Mucosa of stomach (tissue), 1 donor: ENCODE measurements around the gene MAML3.

Experiments used
- H3K27me3 ChIP-seq: one replicate; pipeline ENCODE4 v1.7.0; 2013; ENCODE audit warnings: mild to moderate bottlenecking, low read length; ENCODE audit not compliant: control insufficient read depth, insufficient read depth
- H3K36me3 ChIP-seq: one replicate; pipeline ENCODE4 v1.7.0; 2013; ENCODE audit warnings: low read length; ENCODE audit not compliant: control insufficient read depth, insufficient read depth
- H3K4me1 ChIP-seq: one replicate; pipeline ENCODE4 v1.7.0; 2013; ENCODE audit warnings: mild to moderate bottlenecking, low read length; ENCODE audit not compliant: control insufficient read depth, insufficient read depth
- H3K4me3 ChIP-seq: one replicate; pipeline ENCODE4 v1.7.0; 2013; ENCODE audit warnings: low read length
- H3K9ac ChIP-seq: one replicate; pipeline ENCODE4 v1.7.0; 2013; ENCODE audit warnings: mild to moderate bottlenecking, low read length, moderate library complexity
- H3K9me3 ChIP-seq: one replicate; pipeline ENCODE4 v1.7.0; 2013; ENCODE audit warnings: mild to moderate bottlenecking, low read length, moderate library complexity; ENCODE audit not compliant: control insufficient read depth
- donor health status: Pancreatic carcinoma.

The MAML3 gene

GRCh38 chr4:139786494-139787354, 367.3 kb downstream of the MAML3 start:
- no peaks in the 10 kb centered on the region for H3K4me1 ChIP-seq
- no peaks in the 10 kb centered on the region for H3K36me3 ChIP-seq
- no peaks in the 10 kb centered on the region for H3K9me3 ChIP-seq
- no peak overlapping the region for H3K4me3 ChIP-seq
- H3K9ac ChIP-seq, result no peak overlapping the region
- H3K27me3 ChIP-seq, result no peaks in the 10 kb centered on the region

- no peak overlapping the region for H3K9ac ChIP-seq
- H3K27me3 ChIP-seq, result no peaks in the 10 kb centered on the region
- no peaks in the 10 kb centered on the region for H3K9me3 ChIP-seq
- H3K4me3 ChIP-seq, result no peak overlapping the region
- H3K36me3 ChIP-seq, result no peaks in the 10 kb centered on the region
- no peaks in the 10 kb centered on the region for H3K4me1 ChIP-seq
Observed at GRCh38 chr4:139785356-139785755, 368.6 kb downstream of the MAML3 start.

- Histone ChIP-seq H3K27me3 (no peaks in the 10 kb centered on the region), H3K36me3 (no peaks in the 10 kb centered on the region), H3K9ac (no peak overlapping the region), H3K4me3 (no peak overlapping the region), H3K9me3 (no peaks in the 10 kb centered on the region), H3K4me1 (no peaks in the 10 kb centered on the region)
Observed at GRCh38 chr4:139783741-139784484, 370.1 kb downstream of the MAML3 start.

GRCh38 chr4:139782926-139783522, 371.0 kb downstream of the MAML3 start:
- Histone ChIP-seq H3K9ac (no peak overlapping the region), H3K4me3 (no peak overlapping the region), H3K36me3 (no peaks in the 10 kb centered on the region), H3K9me3 (no peaks in the 10 kb centered on the region), H3K4me1 (no peaks in the 10 kb centered on the region), H3K27me3 (no peaks in the 10 kb centered on the region)

GRCh38 chr4:139781066-139781465, 372.9 kb downstream of the MAML3 start:
- H3K4me3 ChIP-seq, result no peak overlapping the region
- no peaks in the 10 kb centered on the region for H3K27me3 ChIP-seq
- no peaks in the 10 kb centered on the region for H3K36me3 ChIP-seq
- H3K9ac ChIP-seq, result no peak overlapping the region
- H3K9me3 ChIP-seq, result no peaks in the 10 kb centered on the region
- H3K4me1 ChIP-seq, result no peaks in the 10 kb centered on the region

GRCh38 chr4:139779691-139780090, 374.3 kb downstream of the MAML3 start:
- no peaks in the 10 kb centered on the region for H3K4me1 ChIP-seq
- H3K9me3 ChIP-seq, result no peaks in the 10 kb centered on the region
- H3K4me3 ChIP-seq, result no peak overlapping the region
- no peak overlapping the region for H3K9ac ChIP-seq
- H3K27me3 ChIP-seq, result no peaks in the 10 kb centered on the region
- no peaks in the 10 kb centered on the region for H3K36me3 ChIP-seq

GRCh38 chr4:139777757-139778156, 376.2 kb downstream of the MAML3 start:
- Histone ChIP-seq H3K9me3 (no peaks in the 10 kb centered on the region), H3K4me1 (no peaks in the 10 kb centered on the region), H3K36me3 (no peaks in the 10 kb centered on the region), H3K4me3 (no peak overlapping the region), H3K9ac (no peak overlapping the region), H3K27me3 (no peaks in the 10 kb centered on the region)

GRCh38 chr4:139776235-139776634, 377.7 kb downstream of the MAML3 start:
- Histone ChIP-seq H3K4me3 (no peak overlapping the region), H3K27me3 (no peaks in the 10 kb centered on the region), H3K4me1 (no peaks in the 10 kb centered on the region)

GRCh38 chr4:139774759-139775487, 379.1 kb downstream of the MAML3 start:
- H3K9ac ChIP-seq, result no peak overlapping the region
- no peaks in the 10 kb centered on the region for H3K36me3 ChIP-seq
- H3K27me3 ChIP-seq, result no peaks in the 10 kb centered on the region
- no peak overlapping the region for H3K4me3 ChIP-seq
- no peaks in the 10 kb centered on the region for H3K4me1 ChIP-seq
- H3K9me3 ChIP-seq, result no peaks in the 10 kb centered on the region

More at GRCh38 chr4:139776235-139776634, 377.7 kb downstream of the MAML3 start:
- Histone ChIP-seq H3K36me3 (no peaks in the 10 kb centered on the region), H3K9ac (no peak overlapping the region), H3K9me3 (no peaks in the 10 kb centered on the region)

- Histone ChIP-seq H3K27me3 (no peaks in the 10 kb centered on the region), H3K36me3 (no peaks in the 10 kb centered on the region), H3K4me1 (no peaks in the 10 kb centered on the region), H3K9me3 (no peaks in the 10 kb centered on the region), H3K4me3 (no peak overlapping the region), H3K9ac (no peak overlapping the region)
Observed at GRCh38 chr4:139773560-139774318, 380.2 kb downstream of the MAML3 start.

GRCh38 chr4:139770361-139770760, 383.6 kb downstream of the MAML3 start:
- Histone ChIP-seq H3K27me3 (no peaks in the 10 kb centered on the region), H3K9me3 (no peaks in the 10 kb centered on the region), H3K4me1 (no peaks in the 10 kb centered on the region), H3K36me3 (no peaks in the 10 kb centered on the region), H3K4me3 (no peak overlapping the region), H3K9ac (no peak overlapping the region)
